ENCODE measurements around the gene RASAL2.

RASAL2 gene

DNA sequence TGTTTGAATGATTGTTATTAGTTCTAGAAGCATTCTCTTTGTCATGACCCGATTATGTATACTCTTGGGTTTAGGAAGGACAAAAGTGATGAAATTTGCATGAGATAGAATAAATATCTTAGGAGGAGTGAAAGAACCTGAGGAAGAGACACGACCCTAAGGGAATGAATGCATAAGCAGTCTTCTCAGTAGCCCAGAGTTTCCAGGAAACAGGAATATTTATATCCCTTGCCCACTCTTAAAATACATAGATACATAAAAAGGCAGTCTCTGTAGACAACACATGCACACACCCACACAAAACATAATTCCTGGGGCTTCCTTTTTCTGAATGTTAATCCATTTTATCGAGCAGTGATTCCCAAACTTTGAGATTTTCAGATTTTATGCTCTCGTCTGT is 383.5 kb downstream of the RASAL2 start:
- Histone ChIP-seq H3K9ac (ENCODE audit: low read length) (no peak overlapping the region), H3K27ac (ENCODE audit: low read length) (no peak overlapping the region), H3K4me3 (ENCODE audit: low read length) (no peak overlapping the region), H3K27me3 (ENCODE audit: low read depth, low read length) (no peaks in the 10 kb centered on the region), H3K9me3 (ENCODE audit: insufficient read depth, low read length) (no peaks in the 10 kb centered on the region), H3K4me2 (ENCODE audit: low read length) (no peak overlapping the region), H4K20me1 (ENCODE audit: insufficient read depth, low read length) (no peaks in the 10 kb centered on the region), H3K36me3 (replicated peaks; ENCODE audit: low read depth, low read length) (no peaks in the 10 kb centered on the region), H3K79me2 (ENCODE audit: low read length) (no peaks in the 10 kb centered on the region), H3K4me1 (ENCODE audit: low read length) (peaks cover 6% of the 10 kb centered on the region), H2AFZ (ENCODE audit: low read depth, low read length) (no peak overlapping the region)
- TF ChIP-seq EZH2phosphoT487 (IDR thresholded peaks at IDR 0.05; ENCODE audit: low read depth) = no peak
- TF ChIP-seq, protein P1, sequence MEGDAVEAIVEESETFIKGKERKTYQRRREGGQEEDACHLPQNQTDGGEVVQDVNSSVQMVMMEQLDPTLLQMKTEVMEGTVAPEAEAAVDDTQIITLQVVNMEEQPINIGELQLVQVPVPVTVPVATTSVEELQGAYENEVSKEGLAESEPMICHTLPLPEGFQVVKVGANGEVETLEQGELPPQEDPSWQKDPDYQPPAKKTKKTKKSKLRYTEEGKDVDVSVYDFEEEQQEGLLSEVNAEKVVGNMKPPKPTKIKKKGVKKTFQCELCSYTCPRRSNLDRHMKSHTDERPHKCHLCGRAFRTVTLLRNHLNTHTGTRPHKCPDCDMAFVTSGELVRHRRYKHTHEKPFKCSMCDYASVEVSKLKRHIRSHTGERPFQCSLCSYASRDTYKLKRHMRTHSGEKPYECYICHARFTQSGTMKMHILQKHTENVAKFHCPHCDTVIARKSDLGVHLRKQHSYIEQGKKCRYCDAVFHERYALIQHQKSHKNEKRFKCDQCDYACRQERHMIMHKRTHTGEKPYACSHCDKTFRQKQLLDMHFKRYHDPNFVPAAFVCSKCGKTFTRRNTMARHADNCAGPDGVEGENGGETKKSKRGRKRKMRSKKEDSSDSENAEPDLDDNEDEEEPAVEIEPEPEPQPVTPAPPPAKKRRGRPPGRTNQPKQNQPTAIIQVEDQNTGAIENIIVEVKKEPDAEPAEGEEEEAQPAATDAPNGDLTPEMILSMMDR (IDR thresholded peaks at IDR 0.05; ENCODE audit: low read depth, low read length) = no peak

DNA sequence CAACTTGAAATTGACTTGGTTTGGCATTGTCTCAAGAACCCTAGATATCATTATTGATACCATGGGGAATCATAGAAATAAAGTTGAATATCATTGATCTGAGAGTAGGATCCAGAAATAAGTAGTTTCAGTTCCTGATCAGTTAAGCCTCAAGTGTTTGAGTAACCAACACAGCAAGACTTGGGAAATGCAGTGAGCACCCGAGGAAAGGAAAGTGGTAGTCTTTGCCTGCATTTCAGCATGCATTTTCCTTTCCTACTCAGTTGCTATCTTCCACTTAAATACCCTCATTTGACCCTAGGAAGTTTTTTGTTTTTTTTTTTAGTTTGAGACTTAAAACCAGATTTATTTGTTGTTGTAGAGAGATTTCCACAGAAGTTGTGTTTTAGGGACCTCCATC is 383.9 kb downstream of the RASAL2 start:
- TF ChIP-seq, protein P1 (IDR thresholded peaks at IDR 0.05; ENCODE audit: low read depth, low read length) = no peak
- TF ChIP-seq EZH2phosphoT487 (IDR thresholded peaks at IDR 0.05; ENCODE audit: low read depth) = no peak

DNA sequence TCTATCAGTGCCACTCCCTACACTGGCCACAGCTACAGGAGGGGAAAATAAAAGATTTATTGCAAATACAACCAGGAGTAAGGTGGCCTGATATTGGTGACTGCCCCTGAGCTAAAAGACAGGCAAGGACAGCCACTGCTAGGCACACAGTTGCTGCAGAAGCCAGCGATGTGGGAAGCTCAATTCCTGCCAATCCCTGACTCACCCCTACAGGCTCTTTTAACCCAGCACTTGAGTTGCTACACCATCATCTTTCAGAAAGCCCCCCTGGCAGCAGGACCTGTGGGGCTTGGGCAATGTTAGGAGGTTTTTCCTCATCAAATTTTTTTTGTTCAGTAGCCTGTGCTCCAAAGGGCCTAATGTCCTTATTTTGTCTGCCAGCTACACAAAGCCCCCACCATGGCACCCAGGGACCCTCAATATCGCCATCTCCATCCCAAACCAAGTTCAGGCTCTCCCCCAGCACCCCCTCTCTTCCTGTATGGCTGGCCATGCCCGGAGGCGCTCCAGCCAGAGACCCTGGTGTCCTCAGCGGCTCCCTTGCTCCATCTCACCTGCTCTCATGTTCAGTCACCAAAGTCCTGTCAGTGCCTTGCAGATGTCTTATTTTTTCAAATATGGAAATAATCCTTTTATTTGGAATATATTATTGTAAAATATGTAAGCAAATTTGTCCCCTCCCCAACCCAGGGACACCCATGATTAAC is 389.5 kb downstream of the RASAL2 start:
- H2AFZ ChIP-seq (ENCODE audit: low read depth, low read length) = no peak overlapping the region
- TF ChIP-seq, protein P1 (IDR thresholded peaks at IDR 0.05; ENCODE audit: low read depth, low read length) = no peak
- no peak for TF ChIP-seq EZH2phosphoT487 (IDR thresholded peaks at IDR 0.05; ENCODE audit: low read depth)
- no peaks in the 10 kb centered on the region for H4K20me1 ChIP-seq (ENCODE audit: insufficient read depth, low read length)
- H3K4me1 ChIP-seq (ENCODE audit: low read length) = peaks cover 7% of the 10 kb centered on the region
- H3K27me3 ChIP-seq (ENCODE audit: low read depth, low read length) = no peaks in the 10 kb centered on the region
- no peak overlapping the region for H3K27ac ChIP-seq (ENCODE audit: low read length)
- H3K4me2 ChIP-seq (ENCODE audit: low read length) = no peak overlapping the region
- no peak overlapping the region for H3K9ac ChIP-seq (ENCODE audit: low read length)
- H3K4me3 ChIP-seq (ENCODE audit: low read length) = no peak overlapping the region
- no peaks in the 10 kb centered on the region for H3K36me3 ChIP-seq (replicated peaks; ENCODE audit: low read depth, low read length)
- no peaks in the 10 kb centered on the region for H3K79me2 ChIP-seq (ENCODE audit: low read length)
- H3K9me3 ChIP-seq (ENCODE audit: insufficient read depth, low read length) = no peaks in the 10 kb centered on the region

More for the DNA sequence above, 383.9 kb downstream of the RASAL2 start:
- Histone ChIP-seq H3K27me3 (ENCODE audit: low read depth, low read length) (no peaks in the 10 kb centered on the region), H3K9ac (ENCODE audit: low read length) (no peak overlapping the region), H4K20me1 (ENCODE audit: insufficient read depth, low read length) (no peaks in the 10 kb centered on the region), H3K4me2 (ENCODE audit: low read length) (no peak overlapping the region), H3K79me2 (ENCODE audit: low read length) (no peaks in the 10 kb centered on the region), H2AFZ (ENCODE audit: low read depth, low read length) (no peak overlapping the region), H3K27ac (ENCODE audit: low read length) (no peak overlapping the region), H3K9me3 (ENCODE audit: insufficient read depth, low read length) (no peaks in the 10 kb centered on the region), H3K36me3 (replicated peaks; ENCODE audit: low read depth, low read length) (no peaks in the 10 kb centered on the region), H3K4me3 (ENCODE audit: low read length) (no peak overlapping the region), H3K4me1 (ENCODE audit: low read length) (peaks cover 1% of the 10 kb centered on the region)

DNA sequence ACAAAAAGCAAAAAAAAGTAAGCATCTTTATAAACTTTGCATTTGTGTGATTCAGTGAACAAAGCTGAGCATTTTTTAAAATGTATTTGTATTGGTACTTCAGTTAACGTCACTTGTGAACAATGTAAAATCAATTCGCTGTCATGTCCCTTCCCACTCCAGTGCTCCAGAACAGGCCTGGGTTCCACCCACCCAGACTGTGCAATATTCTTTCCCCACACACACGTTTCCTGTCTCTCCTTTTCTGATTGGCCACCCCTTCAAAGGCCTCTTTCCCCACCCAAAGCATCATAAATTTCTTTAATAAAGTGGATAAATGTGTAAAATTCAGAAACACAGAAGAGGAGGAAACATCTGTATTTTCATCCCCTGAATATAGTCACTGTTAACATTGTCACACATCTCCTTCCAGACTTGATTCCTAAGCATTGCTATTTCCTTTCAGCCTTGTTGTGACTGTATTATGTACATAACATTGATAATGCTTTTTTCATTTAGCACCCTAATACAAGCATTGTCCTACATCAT is 390.9 kb downstream of the RASAL2 start:
- no peak overlapping the region for H3K9ac ChIP-seq (ENCODE audit: low read length)
- TF ChIP-seq, protein P1 (IDR thresholded peaks at IDR 0.05; ENCODE audit: low read depth, low read length) = no peak
- no peak for TF ChIP-seq EZH2phosphoT487 (IDR thresholded peaks at IDR 0.05; ENCODE audit: low read depth)
- peaks cover 7% of the 10 kb centered on the region for H3K4me1 ChIP-seq (ENCODE audit: low read length)
- H3K9me3 ChIP-seq (ENCODE audit: insufficient read depth, low read length) = no peaks in the 10 kb centered on the region
- no peak overlapping the region for H2AFZ ChIP-seq (ENCODE audit: low read depth, low read length)
- H3K27me3 ChIP-seq (ENCODE audit: low read depth, low read length) = no peaks in the 10 kb centered on the region
- no peak overlapping the region for H3K4me3 ChIP-seq (ENCODE audit: low read length)
- no peak overlapping the region for H3K27ac ChIP-seq (ENCODE audit: low read length)
- no peaks in the 10 kb centered on the region for H4K20me1 ChIP-seq (ENCODE audit: insufficient read depth, low read length)
- no peaks in the 10 kb centered on the region for H3K79me2 ChIP-seq (ENCODE audit: low read length)
- H3K36me3 ChIP-seq (replicated peaks; ENCODE audit: low read depth, low read length) = no peaks in the 10 kb centered on the region
- H3K4me2 ChIP-seq (ENCODE audit: low read length) = no peak overlapping the region
